ENCODE measurements around the gene FLNB. TPM values are rescaled to one million over a fixed set of nuclear protein-coding genes. Genes with fewer than 3 reads are reported as not detected.

The FLNB gene
- total RNA-seq, 4 donors from 2014 or later: 265 to 345 (median 277) TPM

DNA sequence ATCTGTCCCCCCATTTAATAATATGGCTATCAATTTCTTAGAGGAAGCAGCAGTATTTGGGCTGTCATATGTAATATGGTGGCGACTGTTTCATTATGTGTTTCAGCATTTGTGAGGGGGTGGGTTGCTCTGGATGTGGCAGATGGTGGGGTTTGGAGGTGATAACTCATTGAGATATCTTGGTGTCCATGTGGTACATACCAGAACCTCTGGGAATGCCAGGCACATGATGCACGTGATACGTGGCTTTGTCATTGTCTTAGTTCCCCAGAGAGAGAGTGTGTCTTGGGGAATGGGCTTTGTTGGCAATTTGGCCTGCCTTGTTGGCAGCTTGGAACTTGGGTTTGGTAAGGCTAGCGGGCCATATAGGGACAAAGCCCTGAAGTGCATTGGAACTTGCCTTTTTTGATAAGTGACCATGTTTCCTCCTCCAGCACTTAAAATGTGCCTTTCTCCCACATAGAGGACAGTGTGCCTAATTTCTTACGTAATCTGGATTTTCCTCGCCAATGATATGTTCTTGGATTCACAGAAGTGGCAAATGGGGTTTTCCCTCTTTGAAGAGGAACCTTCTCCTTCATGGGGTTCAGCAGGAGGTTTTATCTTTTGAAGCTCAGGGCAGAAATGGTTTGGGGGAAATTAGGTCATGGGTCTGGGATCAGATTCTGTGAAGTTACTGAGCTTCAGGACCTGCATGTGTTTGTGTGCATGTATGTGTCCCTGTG is 123.0 kb downstream of the FLNB start:
- Histone ChIP-seq H3K4me1 (peaks cover 0 to 2% (median 0%) of the 10 kb centered on the region in 4 donors), H3K27ac (peak overlapping the region in 1 of 4 donors; percentile 16), H3K4me3 (no peak overlapping the region), H3K36me3 (peaks cover 0 to 94% (median 0%) of the 10 kb centered on the region in 3 donors), H3K27me3 (no peaks in the 10 kb centered on the region), H3K9me3 (no peaks in the 10 kb centered on the region)
- TF ChIP-seq EP300 (IDR thresholded peaks at IDR 0.05) (no peak), POLR2A (IDR thresholded peaks at IDR 0.05) (no peak)
- TF ChIP-seq, protein P1, sequence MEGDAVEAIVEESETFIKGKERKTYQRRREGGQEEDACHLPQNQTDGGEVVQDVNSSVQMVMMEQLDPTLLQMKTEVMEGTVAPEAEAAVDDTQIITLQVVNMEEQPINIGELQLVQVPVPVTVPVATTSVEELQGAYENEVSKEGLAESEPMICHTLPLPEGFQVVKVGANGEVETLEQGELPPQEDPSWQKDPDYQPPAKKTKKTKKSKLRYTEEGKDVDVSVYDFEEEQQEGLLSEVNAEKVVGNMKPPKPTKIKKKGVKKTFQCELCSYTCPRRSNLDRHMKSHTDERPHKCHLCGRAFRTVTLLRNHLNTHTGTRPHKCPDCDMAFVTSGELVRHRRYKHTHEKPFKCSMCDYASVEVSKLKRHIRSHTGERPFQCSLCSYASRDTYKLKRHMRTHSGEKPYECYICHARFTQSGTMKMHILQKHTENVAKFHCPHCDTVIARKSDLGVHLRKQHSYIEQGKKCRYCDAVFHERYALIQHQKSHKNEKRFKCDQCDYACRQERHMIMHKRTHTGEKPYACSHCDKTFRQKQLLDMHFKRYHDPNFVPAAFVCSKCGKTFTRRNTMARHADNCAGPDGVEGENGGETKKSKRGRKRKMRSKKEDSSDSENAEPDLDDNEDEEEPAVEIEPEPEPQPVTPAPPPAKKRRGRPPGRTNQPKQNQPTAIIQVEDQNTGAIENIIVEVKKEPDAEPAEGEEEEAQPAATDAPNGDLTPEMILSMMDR (IDR thresholded peaks at IDR 0.05): no peak
- no peak for DNase-seq (ENCODE audit: low spot score in 2 of 2)
- WGBS, 2 donors: 92% methylated on average over 6 of the region's 6 CpGs

DNA sequence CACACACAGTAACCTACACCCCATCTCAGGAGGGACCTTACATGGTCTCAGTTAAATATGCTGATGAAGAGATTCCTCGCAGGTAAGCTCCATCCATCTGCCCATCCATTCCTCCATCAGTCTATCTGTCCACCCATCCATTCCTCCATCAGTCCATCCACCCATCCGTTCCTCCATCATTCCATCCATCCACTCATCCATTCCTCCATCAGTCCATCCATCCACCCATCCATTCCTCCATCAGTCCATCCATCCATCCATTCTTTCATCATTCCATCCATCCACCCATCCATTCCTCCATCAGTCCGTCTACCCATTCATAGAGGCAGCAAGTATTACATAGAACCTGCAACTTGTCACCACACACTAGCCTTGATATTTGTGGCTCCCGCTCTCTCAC is 124.6 kb downstream of the FLNB start:
- peaks cover 0 to 94% (median 4%) of the 10 kb centered on the region in 3 donors for H3K36me3 ChIP-seq
- H3K27ac ChIP-seq: no peak overlapping the region
- no peak for DNase-seq (ENCODE audit: low spot score in 2 of 2)
- TF ChIP-seq, protein P1 (IDR thresholded peaks at IDR 0.05): no peak
- no peak for TF ChIP-seq POLR2A (IDR thresholded peaks at IDR 0.05)
- TF ChIP-seq EP300 (IDR thresholded peaks at IDR 0.05): no peak
- no peak overlapping the region for H3K4me3 ChIP-seq
- H3K4me1 ChIP-seq: peaks cover 0 to 2% (median 0%) of the 10 kb centered on the region in 4 donors
- WGBS, 2 donors: 95 to 98% methylated on average over 4 of the region's 4 CpGs
- H3K9me3 ChIP-seq: no peaks in the 10 kb centered on the region
- no peaks in the 10 kb centered on the region for H3K27me3 ChIP-seq

DNA sequence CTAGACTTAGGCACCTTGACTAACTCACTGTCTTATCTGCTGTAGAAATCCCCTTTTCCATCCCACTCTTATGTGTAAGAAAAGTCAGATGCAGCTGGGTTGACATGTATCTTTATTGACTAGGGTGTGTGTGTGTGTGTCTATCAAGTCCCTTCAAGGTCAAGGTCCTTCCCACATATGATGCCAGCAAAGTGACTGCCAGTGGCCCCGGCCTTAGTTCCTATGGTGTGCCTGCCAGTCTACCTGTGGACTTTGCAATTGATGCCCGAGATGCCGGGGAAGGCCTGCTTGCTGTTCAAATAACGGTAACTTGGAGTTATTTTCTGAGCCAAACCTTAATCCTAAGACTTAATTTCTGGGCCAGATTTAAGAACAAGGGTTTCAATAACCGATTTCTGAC is 126.2 kb downstream of the FLNB start:
- H3K9me3 ChIP-seq: no peaks in the 10 kb centered on the region
- H3K36me3 ChIP-seq: peaks cover 0 to 95% (median 4%) of the 10 kb centered on the region in 3 donors
- TF ChIP-seq EP300 (IDR thresholded peaks at IDR 0.05) (no peak), POLR2A (IDR thresholded peaks at IDR 0.05) (no peak)
- TF ChIP-seq, protein P1 (IDR thresholded peaks at IDR 0.05): no peak
- no peaks in the 10 kb centered on the region for H3K27me3 ChIP-seq
- H3K4me3 ChIP-seq: no peak overlapping the region
- no peak for DNase-seq (ENCODE audit: low spot score in 2 of 2)
- peak overlapping the region in 1 of 4 donors; percentile 31 for H3K27ac ChIP-seq
- no peaks in the 10 kb centered on the region for H3K4me1 ChIP-seq
- WGBS, 2 donors: 95% methylated on average over 5 of the region's 5 CpGs

DNA sequence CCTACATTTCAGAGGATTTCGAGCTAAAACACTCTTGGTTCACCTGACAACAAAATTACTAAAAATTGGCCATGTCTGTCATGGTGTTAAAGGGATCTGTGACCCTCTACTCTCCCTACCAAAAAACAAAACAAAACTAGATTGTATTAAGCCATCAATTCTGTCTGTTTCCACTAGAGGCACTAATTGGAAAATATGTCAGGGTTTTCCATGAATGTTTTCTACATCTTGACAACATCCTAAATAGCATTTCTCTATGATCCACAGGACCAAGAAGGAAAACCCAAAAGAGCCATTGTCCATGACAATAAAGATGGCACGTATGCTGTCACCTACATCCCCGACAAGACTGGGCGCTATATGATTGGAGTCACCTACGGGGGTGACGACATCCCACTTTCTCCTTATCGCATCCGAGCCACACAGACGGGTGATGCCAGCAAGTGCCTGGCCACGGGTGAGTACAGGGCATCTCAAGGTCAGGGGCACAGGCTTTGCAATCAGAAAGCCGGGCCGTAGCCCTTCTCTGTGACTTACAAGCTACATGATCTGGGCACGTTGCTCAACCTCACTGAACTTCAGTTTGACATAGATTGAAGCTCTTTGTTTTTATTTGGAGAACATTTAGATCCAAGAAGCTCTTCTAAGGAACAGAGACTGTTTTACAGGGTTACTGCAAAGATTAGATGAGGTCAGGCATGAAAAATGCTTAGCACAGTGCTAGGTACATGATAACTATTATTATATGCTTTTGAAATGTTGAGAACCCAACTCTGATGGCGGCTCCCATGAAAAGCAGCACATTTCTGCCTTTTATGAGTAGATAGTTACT is 127.7 kb downstream of the FLNB start:
- peak overlapping the region in 1 of 4 donors; percentile 31 for H3K27ac ChIP-seq
- H3K36me3 ChIP-seq: peaks cover 0 to 95% (median 8%) of the 10 kb centered on the region in 3 donors
- no peaks in the 10 kb centered on the region for H3K27me3 ChIP-seq
- 91 to 95% methylated on average over 14 of the region's 14 CpGs for WGBS, 2 donors
- H3K4me1 ChIP-seq: no peaks in the 10 kb centered on the region
- H3K4me3 ChIP-seq: no peak overlapping the region
- TF ChIP-seq, protein P1 (IDR thresholded peaks at IDR 0.05): peak in 3 of 5 experiments; percentile 18 to 19 (median 18)
- TF ChIP-seq POLR2A (IDR thresholded peaks at IDR 0.05): no peak
- no peaks in the 10 kb centered on the region for H3K9me3 ChIP-seq
- no peak for DNase-seq (ENCODE audit: low spot score in 2 of 2)

DNA sequence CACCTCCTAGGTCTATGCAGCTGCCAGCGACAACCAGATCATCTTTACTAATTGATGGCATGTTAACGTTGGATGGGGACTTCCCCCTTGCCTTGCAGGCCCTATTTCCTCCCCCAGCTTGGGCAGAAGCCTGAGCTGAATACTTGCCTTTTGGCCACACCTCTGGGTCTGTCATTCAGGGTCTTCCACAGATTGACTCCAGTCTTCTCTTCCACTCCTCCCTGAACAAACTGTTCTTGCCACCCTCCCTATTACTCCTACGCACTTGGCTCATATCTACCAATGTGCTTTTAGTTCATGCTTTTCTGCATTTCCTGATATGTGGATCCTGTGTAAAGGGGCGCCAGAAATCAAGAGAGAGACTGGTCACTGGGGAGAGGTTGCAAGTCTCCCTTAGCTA is 129.1 kb downstream of the FLNB start:
- Histone ChIP-seq H3K9me3 (no peaks in the 10 kb centered on the region), H3K27ac (no peak overlapping the region), H3K27me3 (no peaks in the 10 kb centered on the region), H3K4me1 (no peaks in the 10 kb centered on the region), H3K4me3 (no peak overlapping the region), H3K36me3 (peaks cover 0 to 95% (median 8%) of the 10 kb centered on the region in 3 donors)
- TF ChIP-seq, protein P1 (IDR thresholded peaks at IDR 0.05): no peak
- TF ChIP-seq EP300 (IDR thresholded peaks at IDR 0.05): no peak
- no peak for TF ChIP-seq POLR2A (IDR thresholded peaks at IDR 0.05)
- WGBS, 2 donors: 84 to 89% methylated on average over 4 of the region's 4 CpGs
- no peak for DNase-seq (ENCODE audit: low spot score in 2 of 2)
